ENCODE results near the gene MARCHF6. TPM values are rescaled to one million over a fixed set of nuclear protein-coding genes. Genes with fewer than 3 reads are reported as not detected.
A peak's percentile ranks its signal among the peaks of the same experiment; 100 is the strongest.

Gene MARCHF6
- total and polyA plus RNA-seq, 9 of the 15 experiments (the other 6 are each of a cell fraction or from before 2014, with no cell fraction given) = 74.1 to 456 (median 116) TPM

DNA sequence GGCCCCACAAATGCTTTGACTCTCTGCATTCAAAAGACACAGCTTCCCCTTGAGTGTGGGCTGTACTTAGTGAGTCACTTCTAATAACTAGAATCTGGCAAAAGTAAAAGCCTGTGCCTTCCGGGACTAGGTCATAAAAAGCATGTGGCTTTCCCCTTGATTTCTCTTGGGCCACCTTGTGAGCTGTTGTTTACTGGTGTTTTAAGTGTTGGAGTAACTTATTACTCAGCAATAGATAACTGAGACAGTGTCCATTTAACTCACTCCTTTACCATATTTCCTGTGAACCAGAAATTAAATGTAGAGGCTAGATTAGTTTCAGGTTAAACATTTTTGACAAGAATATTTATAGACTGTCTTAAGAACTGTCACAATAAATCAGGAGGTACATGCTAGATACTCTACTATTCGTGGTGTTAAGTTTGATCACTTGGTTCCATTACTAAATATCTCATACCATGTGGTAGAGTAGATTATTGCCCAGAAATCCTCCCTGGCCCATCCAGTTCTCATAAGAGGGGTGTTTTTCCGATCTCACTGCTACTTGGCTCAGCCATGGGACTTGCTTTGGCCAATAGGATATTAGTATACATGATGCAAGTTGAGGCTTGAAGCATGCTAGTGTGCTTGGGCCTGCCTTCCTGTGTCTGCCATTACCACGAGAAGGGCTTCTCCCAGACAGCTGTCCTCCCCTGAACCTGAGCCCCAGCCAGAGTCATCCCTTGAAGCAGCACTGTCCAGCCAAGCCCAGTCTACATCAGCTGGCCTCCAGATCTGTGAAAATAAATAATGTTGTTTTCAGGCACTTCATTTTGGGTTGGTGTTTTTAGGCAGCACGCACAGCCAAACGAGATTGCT, 35.4 kb upstream of the MARCHF6 start (continued):
- TF ChIP-seq, protein P1, sequence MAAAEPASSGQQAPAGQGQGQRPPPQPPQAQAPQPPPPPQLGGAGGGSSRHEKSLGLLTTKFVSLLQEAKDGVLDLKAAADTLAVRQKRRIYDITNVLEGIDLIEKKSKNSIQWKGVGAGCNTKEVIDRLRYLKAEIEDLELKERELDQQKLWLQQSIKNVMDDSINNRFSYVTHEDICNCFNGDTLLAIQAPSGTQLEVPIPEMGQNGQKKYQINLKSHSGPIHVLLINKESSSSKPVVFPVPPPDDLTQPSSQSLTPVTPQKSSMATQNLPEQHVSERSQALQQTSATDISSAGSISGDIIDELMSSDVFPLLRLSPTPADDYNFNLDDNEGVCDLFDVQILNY (CRISPR knock-in tag; IDR thresholded peaks at IDR 0.05) = no peak
- TF ChIP-seq CTBP1 (IDR thresholded peaks at IDR 0.05; ENCODE audit: borderline replicate concordance) (no peak), ZNF696 (CRISPR knock-in tag; conservative IDR thresholded peaks at IDR 0.05) (no peak), RUNX1 (IDR thresholded peaks at IDR 0.05; ENCODE audit: low read depth) (no peak), BRD9 (IDR thresholded peaks at IDR 0.05; ENCODE audit: low read depth, partially characterized antibody) (peak; percentile 45), NCOA1 (IDR thresholded peaks at IDR 0.05; ENCODE audit: low read depth) (no peak), KLF10 (CRISPR knock-in tag; IDR thresholded peaks at IDR 0.05) (no peak), ESRRA (IDR thresholded peaks at IDR 0.05; ENCODE audit: borderline replicate concordance, low read depth) (no peak), CBFB (CRISPR knock-in tag; IDR thresholded peaks at IDR 0.05) (no peak), PHF20 (IDR thresholded peaks at IDR 0.05; ENCODE audit: partially characterized antibody) (no peak), EGR1 (conservative IDR thresholded peaks at IDR 0.05) (no peak)
- TF ChIP-seq, protein P2, sequence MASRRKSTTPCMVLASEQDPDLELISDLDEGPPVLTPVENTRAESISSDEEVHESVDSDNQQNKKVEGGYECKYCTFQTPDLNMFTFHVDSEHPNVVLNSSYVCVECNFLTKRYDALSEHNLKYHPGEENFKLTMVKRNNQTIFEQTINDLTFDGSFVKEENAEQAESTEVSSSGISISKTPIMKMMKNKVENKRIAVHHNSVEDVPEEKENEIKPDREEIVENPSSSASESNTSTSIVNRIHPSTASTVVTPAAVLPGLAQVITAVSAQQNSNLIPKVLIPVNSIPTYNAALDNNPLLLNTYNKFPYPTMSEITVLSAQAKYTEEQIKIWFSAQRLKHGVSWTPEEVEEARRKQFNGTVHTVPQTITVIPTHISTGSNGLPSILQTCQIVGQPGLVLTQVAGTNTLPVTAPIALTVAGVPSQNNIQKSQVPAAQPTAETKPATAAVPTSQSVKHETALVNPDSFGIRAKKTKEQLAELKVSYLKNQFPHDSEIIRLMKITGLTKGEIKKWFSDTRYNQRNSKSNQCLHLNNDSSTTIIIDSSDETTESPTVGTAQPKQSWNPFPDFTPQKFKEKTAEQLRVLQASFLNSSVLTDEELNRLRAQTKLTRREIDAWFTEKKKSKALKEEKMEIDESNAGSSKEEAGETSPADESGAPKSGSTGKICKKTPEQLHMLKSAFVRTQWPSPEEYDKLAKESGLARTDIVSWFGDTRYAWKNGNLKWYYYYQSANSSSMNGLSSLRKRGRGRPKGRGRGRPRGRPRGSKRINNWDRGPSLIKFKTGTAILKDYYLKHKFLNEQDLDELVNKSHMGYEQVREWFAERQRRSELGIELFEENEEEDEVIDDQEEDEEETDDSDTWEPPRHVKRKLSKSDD (conservative IDR thresholded peaks at IDR 0.05; ENCODE audit: low read length) = no peak
- TF ChIP-seq, protein P3, sequence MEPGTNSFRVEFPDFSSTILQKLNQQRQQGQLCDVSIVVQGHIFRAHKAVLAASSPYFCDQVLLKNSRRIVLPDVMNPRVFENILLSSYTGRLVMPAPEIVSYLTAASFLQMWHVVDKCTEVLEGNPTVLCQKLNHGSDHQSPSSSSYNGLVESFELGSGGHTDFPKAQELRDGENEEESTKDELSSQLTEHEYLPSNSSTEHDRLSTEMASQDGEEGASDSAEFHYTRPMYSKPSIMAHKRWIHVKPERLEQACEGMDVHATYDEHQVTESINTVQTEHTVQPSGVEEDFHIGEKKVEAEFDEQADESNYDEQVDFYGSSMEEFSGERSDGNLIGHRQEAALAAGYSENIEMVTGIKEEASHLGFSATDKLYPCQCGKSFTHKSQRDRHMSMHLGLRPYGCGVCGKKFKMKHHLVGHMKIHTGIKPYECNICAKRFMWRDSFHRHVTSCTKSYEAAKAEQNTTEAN (CRISPR knock-in tag; IDR thresholded peaks at IDR 0.05) = no peak
- TF ChIP-seq, protein P4, sequence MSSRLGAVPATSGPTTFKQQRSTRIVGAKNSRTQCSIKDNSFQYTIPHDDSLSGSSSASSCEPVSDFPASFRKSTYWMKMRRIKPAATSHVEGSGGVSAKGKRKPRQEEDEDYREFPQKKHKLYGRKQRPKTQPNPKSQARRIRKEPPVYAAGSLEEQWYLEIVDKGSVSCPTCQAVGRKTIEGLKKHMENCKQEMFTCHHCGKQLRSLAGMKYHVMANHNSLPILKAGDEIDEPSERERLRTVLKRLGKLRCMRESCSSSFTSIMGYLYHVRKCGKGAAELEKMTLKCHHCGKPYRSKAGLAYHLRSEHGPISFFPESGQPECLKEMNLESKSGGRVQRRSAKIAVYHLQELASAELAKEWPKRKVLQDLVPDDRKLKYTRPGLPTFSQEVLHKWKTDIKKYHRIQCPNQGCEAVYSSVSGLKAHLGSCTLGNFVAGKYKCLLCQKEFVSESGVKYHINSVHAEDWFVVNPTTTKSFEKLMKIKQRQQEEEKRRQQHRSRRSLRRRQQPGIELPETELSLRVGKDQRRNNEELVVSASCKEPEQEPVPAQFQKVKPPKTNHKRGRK (tag; IDR thresholded peaks at IDR 0.05) = no peak
- TF ChIP-seq, protein P5, sequence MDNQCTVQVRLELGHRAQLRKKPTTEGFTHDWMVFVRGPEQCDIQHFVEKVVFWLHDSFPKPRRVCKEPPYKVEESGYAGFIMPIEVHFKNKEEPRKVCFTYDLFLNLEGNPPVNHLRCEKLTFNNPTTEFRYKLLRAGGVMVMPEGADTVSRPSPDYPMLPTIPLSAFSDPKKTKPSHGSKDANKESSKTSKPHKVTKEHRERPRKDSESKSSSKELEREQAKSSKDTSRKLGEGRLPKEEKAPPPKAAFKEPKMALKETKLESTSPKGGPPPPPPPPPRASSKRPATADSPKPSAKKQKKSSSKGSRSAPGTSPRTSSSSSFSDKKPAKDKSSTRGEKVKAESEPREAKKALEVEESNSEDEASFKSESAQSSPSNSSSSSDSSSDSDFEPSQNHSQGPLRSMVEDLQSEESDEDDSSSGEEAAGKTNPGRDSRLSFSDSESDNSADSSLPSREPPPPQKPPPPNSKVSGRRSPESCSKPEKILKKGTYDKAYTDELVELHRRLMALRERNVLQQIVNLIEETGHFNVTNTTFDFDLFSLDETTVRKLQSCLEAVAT (IDR thresholded peaks at IDR 0.05) = no peak
- TF ChIP-seq, protein P6, sequence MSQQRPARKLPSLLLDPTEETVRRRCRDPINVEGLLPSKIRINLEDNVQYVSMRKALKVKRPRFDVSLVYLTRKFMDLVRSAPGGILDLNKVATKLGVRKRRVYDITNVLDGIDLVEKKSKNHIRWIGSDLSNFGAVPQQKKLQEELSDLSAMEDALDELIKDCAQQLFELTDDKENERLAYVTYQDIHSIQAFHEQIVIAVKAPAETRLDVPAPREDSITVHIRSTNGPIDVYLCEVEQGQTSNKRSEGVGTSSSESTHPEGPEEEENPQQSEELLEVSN (IDR thresholded peaks at IDR 0.05; ENCODE audit: borderline replicate concordance in 1 of 2, extremely low read depth in 1 of 2, insufficient read depth in 1 of 2, insufficient read length in 1 of 2, low read depth in 1 of 2, low read length in 1 of 2, poor library complexity in 1 of 2, severe bottlenecking in 1 of 2) = peak in 1 of 2 experiments; percentile 76
- TF ChIP-seq, protein P7, sequence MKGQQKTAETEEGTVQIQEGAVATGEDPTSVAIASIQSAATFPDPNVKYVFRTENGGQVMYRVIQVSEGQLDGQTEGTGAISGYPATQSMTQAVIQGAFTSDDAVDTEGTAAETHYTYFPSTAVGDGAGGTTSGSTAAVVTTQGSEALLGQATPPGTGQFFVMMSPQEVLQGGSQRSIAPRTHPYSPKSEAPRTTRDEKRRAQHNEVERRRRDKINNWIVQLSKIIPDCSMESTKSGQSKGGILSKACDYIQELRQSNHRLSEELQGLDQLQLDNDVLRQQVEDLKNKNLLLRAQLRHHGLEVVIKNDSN (CRISPR knock-in tag; IDR thresholded peaks at IDR 0.05) = no peak; the same call in 1 of the 2 replicates
